Adipocyte (in vitro differentiated cells): Measurements from ENCODE around the gene FAM174A.

Experiments
- DNase-seq: peaks from one replicate; pipeline ENCODE4 v3.0.0-alpha.2; 2015; ENCODE audit warnings: low read depth
- H3K27me3 ChIP-seq: replicated peaks from 2 replicates; pipeline ENCODE4 v1.7.0; 2013; ENCODE audit warnings: mild to moderate bottlenecking, low read length, moderate library complexity; ENCODE audit not compliant: control insufficient read depth, insufficient read depth
- H3K36me3 ChIP-seq: 2 replicates; pipeline ENCODE4 v1.7.0; 2013; ENCODE audit warnings: low read length, mild to moderate bottlenecking, moderate library complexity; ENCODE audit not compliant: control insufficient read depth, insufficient read depth, severe bottlenecking
- H3K4me1 ChIP-seq: 2 replicates; pipeline ENCODE4 v1.7.0; 2013; ENCODE audit warnings: mild to moderate bottlenecking, low read length, moderate library complexity; ENCODE audit not compliant: control insufficient read depth, insufficient read depth
- H3K4me3 ChIP-seq: 2 replicates; pipeline ENCODE4 v1.7.0; 2013; ENCODE audit warnings: mild to moderate bottlenecking, low read length, moderate library complexity
- H3K9ac ChIP-seq: 2 replicates; pipeline ENCODE4 v1.7.0; 2013; ENCODE audit warnings: mild to moderate bottlenecking, low read length, moderate library complexity
- H3K9me3 ChIP-seq: 2 replicates; pipeline ENCODE4 v1.7.0; 2013; ENCODE audit warnings: mild to moderate bottlenecking, low read length, moderate library complexity; ENCODE audit not compliant: control insufficient read depth

Gene FAM174A

GRCh38 chr5:100535060-100536005 is at the start of gene FAM174A:
Gene FAM174A, plus strand, starts transcription at chr5:100535374. Its CDS starts 157 bp downstream, at chr5:100535531.
- no peaks in the 10 kb centered on the region for H3K36me3 ChIP-seq
- peak within 1 kb of the TSS; percentile 94 for H3K9ac ChIP-seq
- no peaks in the 10 kb centered on the region for H3K27me3 ChIP-seq

GRCh38 chr5:100493996-100494395 is 41.2 kb upstream of the FAM174A start:
- H3K4me1 ChIP-seq, result peaks cover 3% of the 10 kb centered on the region
- no peak overlapping the region for H3K4me3 ChIP-seq
- no peak overlapping the region for H3K9ac ChIP-seq
- DNase-seq, result peak; percentile 1
- H3K9me3 ChIP-seq, result no peaks in the 10 kb centered on the region
- H3K36me3 ChIP-seq, result no peaks in the 10 kb centered on the region
- no peaks in the 10 kb centered on the region for H3K27me3 ChIP-seq

More at GRCh38 chr5:100535060-100536005, at the start of gene FAM174A:
- Histone ChIP-seq H3K4me1 (peaks cover 24% of the 10 kb centered on the region), H3K9me3 (peaks cover 15% of the 10 kb centered on the region), H3K4me3 (peak within 1 kb of the TSS; percentile 94)
- DNase-seq, result peak; percentile 99

DNA sequence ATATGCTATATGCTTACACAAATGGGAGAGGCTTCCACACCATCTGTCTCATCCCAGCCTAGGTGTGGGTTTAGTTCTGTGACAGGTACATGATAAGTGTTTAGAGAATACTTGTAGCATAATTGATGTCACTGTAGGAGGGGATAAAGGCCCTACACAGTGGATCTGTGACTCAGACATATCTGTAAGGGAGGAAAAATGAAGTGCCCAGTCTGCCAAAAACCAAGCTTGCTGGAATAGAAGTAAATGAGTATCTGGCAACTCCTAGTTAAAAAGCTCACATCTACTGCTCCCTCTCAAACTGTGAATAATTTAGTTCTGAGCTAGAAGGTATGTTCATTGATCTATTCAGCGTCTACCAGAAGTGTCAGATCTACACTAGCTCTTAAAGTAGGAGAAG is 38.9 kb upstream of the FAM174A start:
- H3K9me3 ChIP-seq, result no peaks in the 10 kb centered on the region
- H3K36me3 ChIP-seq, result no peaks in the 10 kb centered on the region
- no peak overlapping the region for H3K4me3 ChIP-seq
- H3K9ac ChIP-seq, result no peak overlapping the region
- H3K27me3 ChIP-seq, result no peaks in the 10 kb centered on the region
- H3K4me1 ChIP-seq, result peaks cover 3% of the 10 kb centered on the region
- DNase-seq, result no peak

- Histone ChIP-seq H3K9ac (no peak overlapping the region), H3K9me3 (no peaks in the 10 kb centered on the region), H3K4me3 (no peak overlapping the region), H3K36me3 (no peaks in the 10 kb centered on the region), H3K27me3 (no peaks in the 10 kb centered on the region), H3K4me1 (peaks cover 14% of the 10 kb centered on the region)
- DNase-seq, result no peak
These were observed 32.5 kb upstream of the FAM174A start for GRCh38 chr5:100502684-100503083.

- Histone ChIP-seq H3K9ac (no peak overlapping the region), H3K4me3 (no peak overlapping the region), H3K9me3 (no peaks in the 10 kb centered on the region), H3K36me3 (no peaks in the 10 kb centered on the region), H3K27me3 (no peaks in the 10 kb centered on the region), H3K4me1 (peaks cover 14% of the 10 kb centered on the region)
- peak; percentile 86 for DNase-seq
These were observed 29.0 kb upstream of the FAM174A start for GRCh38 chr5:100505984-100506670.

- no peak overlapping the region for H3K9ac ChIP-seq
- no peak overlapping the region for H3K4me3 ChIP-seq
- DNase-seq, result no peak
- peaks cover 18% of the 10 kb centered on the region for H3K9me3 ChIP-seq
- H3K27me3 ChIP-seq, result no peaks in the 10 kb centered on the region
- no peaks in the 10 kb centered on the region for H3K36me3 ChIP-seq
- H3K4me1 ChIP-seq, result no peaks in the 10 kb centered on the region
These were observed 18.9 kb upstream of the FAM174A start for GRCh38 chr5:100516285-100516684.

DNA sequence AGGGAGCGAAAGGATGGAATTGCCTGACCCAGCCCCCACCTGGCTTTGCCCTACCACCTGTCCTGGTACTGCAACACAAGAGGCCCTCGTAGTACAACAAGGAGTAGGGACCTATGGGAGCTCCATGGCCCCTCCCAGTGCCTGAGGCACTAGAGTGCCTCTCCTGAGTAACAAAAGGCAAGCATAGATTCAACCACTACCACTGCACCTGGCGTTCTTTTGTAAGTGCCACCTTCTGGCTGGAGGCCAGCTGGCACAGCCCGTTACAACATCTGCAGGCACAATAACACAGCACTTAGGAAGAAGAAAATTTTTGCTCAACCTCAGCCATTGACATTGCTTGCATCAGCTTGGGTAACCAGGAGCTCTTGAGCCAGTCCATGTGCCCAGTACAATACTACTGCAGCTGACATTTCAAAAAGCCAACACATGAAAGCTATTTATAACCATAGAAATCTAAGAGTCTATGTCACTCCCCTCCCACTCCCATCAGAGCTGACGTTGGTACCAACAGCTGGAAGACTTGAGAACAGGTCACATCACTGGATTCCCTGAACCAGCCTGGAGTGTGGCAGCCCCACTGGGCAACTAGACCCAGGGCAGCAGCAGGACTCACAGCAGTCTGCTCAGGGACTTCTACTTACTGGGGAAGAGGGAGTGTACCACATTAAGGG is 17.7 kb upstream of the FAM174A start:
- Histone ChIP-seq H3K4me1 (no peaks in the 10 kb centered on the region), H3K4me3 (no peak overlapping the region), H3K36me3 (no peaks in the 10 kb centered on the region), H3K9me3 (peaks cover 18% of the 10 kb centered on the region), H3K27me3 (no peaks in the 10 kb centered on the region), H3K9ac (no peak overlapping the region)
- DNase-seq, result no peak

- Histone ChIP-seq H3K36me3 (no peaks in the 10 kb centered on the region), H3K4me3 (no peak overlapping the region), H3K9me3 (peaks cover 18% of the 10 kb centered on the region), H3K27me3 (no peaks in the 10 kb centered on the region), H3K9ac (no peak overlapping the region), H3K4me1 (no peaks in the 10 kb centered on the region)
- no peak for DNase-seq
These were observed 16.8 kb upstream of the FAM174A start for GRCh38 chr5:100518377-100518776.

DNA sequence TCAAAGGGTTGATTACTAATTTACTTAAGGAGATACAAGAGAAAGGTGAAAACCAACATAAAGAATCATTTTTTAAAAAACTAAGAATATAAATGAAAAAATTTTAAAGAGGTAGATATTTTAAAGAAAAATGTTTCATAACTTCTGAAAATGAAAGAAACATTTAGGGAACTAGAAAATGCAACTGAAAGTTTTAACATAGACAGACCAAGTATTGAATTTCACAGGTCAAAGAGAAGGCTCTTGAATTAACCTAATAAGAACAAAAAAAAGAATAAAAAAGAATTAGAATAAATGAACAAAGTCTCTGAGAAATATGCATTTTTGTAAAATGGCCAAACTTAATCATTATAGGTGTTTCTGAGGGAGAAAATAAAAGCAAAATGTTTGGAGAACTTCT is 16.1 kb upstream of the FAM174A start:
- peaks cover 18% of the 10 kb centered on the region for H3K9me3 ChIP-seq
- no peak overlapping the region for H3K4me3 ChIP-seq
- H3K36me3 ChIP-seq, result no peaks in the 10 kb centered on the region
- no peak overlapping the region for H3K9ac ChIP-seq
- no peaks in the 10 kb centered on the region for H3K4me1 ChIP-seq
- no peak for DNase-seq
- no peaks in the 10 kb centered on the region for H3K27me3 ChIP-seq

DNA sequence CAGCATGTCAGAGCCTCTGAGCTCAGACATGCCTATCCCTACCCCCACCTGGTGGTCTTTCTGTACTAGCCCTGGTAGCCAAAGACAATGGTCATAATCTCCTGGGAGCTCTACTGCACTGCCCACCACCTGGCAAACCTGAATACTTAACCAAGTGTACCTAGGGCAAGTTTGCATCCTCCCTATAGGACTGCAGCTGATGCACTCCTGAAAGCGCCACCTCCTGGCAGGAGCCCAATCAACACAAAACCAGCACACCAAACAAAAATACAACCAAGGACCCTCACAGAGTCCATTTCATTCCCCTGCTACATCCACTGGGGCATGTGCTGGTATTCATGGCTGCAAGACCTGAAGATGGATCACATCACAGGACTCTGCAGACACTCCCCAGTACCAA is 14.8 kb upstream of the FAM174A start:
- H3K4me3 ChIP-seq, result no peak overlapping the region
- DNase-seq, result no peak
- peaks cover 23% of the 10 kb centered on the region for H3K9me3 ChIP-seq
- no peaks in the 10 kb centered on the region for H3K36me3 ChIP-seq
- no peaks in the 10 kb centered on the region for H3K4me1 ChIP-seq
- H3K27me3 ChIP-seq, result no peaks in the 10 kb centered on the region
- H3K9ac ChIP-seq, result no peak overlapping the region

GRCh38 chr5:100537946-100538345 is 2.8 kb downstream of the FAM174A start:
- Histone ChIP-seq H3K9ac (no peak overlapping the region), H3K4me3 (no peak overlapping the region), H3K9me3 (no peaks in the 10 kb centered on the region), H3K36me3 (no peaks in the 10 kb centered on the region), H3K27me3 (no peaks in the 10 kb centered on the region), H3K4me1 (peaks cover 24% of the 10 kb centered on the region)
- DNase-seq, result no peak
